ENCODE results near the gene CFLAR.
"Not testable (repeated sequence)": the region's sequence is repeated elsewhere in the genome, so short reads cannot be mapped to it uniquely, and the experiment has no call there.

Gene CFLAR

GRCh38 chr2:201149064-201149820, 33.3 kb downstream of the CFLAR start:
- peak; percentile 94 for DNase-seq (ENCODE audit: low read depth)

- DNase-seq (ENCODE audit: low read depth) = peak; percentile 43
These were observed 33.8 kb downstream of the CFLAR start for GRCh38 chr2:201149821-201150165.

- no peak for DNase-seq (ENCODE audit: low read depth)
These were observed 34.6 kb downstream of the CFLAR start for GRCh38 chr2:201150454-201151020.

DNA sequence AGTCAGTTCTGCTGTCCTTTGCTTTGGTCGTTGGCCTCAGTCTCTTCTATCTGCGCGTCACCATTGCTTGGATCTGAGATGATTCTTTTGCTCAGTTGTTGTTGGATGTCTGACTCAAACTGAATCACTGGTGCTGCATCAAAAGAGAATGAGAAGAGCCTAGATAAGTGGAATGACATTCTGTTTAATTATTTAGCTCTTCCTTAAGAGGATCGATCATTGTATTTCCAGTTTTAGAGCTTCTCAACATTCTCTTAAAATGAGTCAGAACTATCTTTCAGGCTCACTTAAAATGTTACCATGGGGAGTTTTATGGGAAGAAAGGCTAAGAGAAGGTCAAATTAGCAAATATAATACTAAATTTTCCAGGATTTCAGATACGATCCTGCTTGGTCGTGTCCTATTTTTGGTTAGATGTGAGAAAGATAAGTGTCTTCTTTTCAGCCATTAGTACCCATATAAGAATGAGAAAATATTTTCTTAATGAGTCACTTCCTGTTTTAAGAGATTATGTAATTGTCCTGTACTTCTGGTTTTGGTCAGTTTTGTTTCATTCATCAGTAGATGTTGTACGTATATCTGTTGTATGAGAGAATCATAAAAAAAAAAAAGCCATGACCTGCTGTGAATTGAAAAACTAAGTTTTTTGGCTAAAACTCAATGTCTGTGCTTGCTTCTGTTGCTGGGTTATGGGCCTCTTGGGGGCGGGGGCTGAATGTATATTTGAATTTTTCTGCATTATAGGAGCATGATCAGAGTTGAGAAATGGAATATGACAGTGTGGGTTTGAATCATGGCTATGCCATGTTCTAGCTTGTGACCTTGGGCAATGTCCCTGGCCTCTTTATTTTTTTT, 35.4 kb downstream of the CFLAR start:
- DNase-seq (ENCODE audit: low read depth) = peak; percentile 86

DNA sequence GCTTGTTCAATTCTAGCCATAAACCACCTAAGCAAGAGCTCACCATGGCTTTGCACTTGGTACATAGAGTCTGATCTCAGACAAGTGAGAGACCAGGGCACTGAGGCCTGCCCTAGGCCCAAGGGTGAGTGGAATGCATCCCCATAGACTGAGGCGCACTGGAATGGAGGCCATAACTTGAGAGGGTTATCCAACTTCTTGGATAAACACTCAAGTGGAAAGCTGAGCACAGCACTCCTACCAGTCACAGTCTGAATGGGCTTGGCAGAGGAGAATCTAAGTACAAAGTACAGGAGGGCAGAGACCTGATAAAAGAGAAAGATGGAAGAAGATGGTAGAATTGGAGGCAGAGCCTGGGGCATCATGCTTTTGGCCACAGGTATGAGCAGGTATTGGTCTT, 36.6 kb downstream of the CFLAR start:
- no peak for DNase-seq (ENCODE audit: low read depth)

GRCh38 chr2:201152999-201153815, 37.2 kb downstream of the CFLAR start:
- no peak for DNase-seq (ENCODE audit: low read depth)

- no peak for DNase-seq (ENCODE audit: low read depth)
These were observed 38.8 kb downstream of the CFLAR start for GRCh38 chr2:201154615-201155399.

- DNase-seq (ENCODE audit: low read depth) = no peak
These were observed 40.1 kb downstream of the CFLAR start for GRCh38 chr2:201156036-201156435.

DNA sequence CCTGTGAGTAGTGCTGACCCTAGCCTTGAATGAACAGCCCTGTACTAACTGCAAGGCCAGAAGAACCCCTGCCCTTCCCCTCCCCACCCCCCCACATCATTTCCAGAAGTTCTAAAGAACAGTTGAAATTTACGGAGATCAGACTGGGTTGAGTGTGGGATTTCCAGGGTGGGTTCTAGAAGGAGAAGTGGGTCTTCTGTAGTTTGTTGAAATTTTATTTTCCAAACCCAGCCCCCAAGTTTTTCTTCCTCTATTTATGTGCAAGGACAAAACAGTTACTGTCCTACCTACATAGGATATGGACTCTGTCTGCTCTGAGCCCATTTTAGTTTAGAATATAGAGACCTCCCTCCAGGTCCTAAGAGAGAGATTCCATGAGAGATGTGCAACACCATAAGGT, 40.7 kb downstream of the CFLAR start:
- DNase-seq (ENCODE audit: low read depth) = no peak

DNA sequence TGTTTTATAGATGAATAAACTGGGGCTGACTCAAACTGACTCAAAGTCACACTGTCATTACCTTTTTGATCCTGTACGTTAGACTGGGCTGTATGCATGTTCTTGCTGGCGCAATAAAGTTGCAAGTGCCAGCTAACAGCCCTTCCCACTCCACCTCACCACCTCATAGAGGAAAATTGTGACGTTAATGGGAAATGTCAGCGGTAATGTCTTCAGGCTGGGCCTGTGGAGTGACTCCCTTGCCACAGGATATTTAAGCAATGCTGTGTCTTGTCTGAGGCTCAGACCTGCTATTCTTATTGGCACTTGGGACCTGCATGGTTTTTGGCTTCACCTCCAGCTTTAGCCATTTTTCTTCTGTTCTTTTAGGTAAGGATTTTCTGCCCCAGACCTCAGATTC, 41.7 kb downstream of the CFLAR start:
- DNase-seq (ENCODE audit: low read depth) = no peak

- DNase-seq (ENCODE audit: low read depth) = peak; percentile 94
These were observed 42.4 kb downstream of the CFLAR start for GRCh38 chr2:201158111-201158929.

DNA sequence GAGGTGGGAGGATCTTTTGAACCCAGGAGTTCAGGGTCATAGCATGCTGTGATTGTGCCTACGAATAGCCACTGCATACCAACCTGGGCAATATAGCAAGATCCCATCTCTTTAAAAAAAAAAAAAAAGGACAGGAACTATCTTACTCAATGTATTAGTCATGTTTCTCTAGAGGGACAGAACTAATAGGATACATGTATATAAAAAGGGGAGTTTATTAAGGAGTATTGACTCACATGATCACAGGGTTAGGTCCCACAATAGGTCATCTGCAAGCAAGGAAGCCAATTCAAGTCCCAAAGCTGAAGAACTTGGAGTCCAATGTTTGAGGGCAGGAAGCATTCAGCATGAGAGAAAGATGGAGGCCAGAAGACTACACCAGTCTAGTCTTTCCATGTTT, 48.2 kb downstream of the CFLAR start:
- DNase-seq (ENCODE audit: low read depth) = no peak

DNA sequence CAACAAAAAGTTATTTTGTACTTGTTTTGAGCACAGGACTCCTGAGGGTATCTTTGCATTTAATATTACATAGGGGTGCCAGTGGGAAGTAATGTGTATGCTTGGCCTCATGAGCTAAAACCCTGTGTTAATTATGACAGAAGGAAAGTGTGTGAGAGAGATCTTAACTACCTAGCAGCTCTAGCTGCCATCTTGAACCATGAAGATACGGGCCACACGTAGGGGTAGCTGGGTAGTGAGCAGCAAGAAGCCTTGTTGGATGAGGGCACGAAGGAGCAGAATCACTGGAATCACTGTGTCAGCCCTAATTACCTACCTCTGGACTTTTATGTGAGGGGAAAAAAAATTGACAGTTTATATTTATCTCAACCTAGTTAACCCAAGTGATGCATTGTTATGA, 51.6 kb downstream of the CFLAR start:
- no peak for DNase-seq (ENCODE audit: low read depth)

- DNase-seq (ENCODE audit: low read depth) = not testable (repeated sequence)
These were observed 52.5 kb downstream of the CFLAR start for GRCh38 chr2:201168496-201168895.

GRCh38 chr2:201171259-201171814, 55.4 kb downstream of the CFLAR start:
- no peak for DNase-seq (ENCODE audit: low read depth)

- no peak for DNase-seq (ENCODE audit: low read depth)
These were observed 56.3 kb downstream of the CFLAR start for GRCh38 chr2:201172279-201172678.

- DNase-seq (ENCODE audit: low read depth) = no peak
These were observed 58.7 kb downstream of the CFLAR start for GRCh38 chr2:201174687-201175086.

- DNase-seq (ENCODE audit: low read depth) = no peak
These were observed 60.1 kb downstream of the CFLAR start for GRCh38 chr2:201176081-201176481.

GRCh38 chr2:201180010-201180409, 64.0 kb downstream of the CFLAR start:
- no peak for DNase-seq (ENCODE audit: low read depth)
